Measurements from ENCODE around the gene MPDZ.

DNA sequence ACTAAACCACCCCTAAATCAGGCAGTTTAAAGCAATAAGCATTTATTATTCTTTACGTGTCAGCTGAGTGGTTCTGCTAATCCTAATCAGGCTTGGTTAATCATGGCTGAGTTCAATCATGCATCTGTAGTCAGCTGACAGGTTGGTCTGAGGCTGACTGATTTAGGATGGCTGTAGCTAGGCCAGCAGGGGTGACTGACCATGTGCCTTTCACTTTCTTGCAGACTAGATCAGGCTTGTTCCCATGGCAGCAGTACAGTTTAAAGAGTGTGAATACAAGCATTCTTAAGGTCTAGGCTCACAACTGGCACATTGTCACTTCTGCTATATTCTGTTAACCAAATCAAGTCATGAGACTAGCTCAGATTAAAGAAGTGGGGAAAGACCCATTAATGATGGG, 16.1 kb upstream of the MPDZ start:
- TF ChIP-seq POLR2A (IDR thresholded peaks at IDR 0.05) (no peak), EP300 (IDR thresholded peaks at IDR 0.05) (no peak)
- TF ChIP-seq, protein P1, sequence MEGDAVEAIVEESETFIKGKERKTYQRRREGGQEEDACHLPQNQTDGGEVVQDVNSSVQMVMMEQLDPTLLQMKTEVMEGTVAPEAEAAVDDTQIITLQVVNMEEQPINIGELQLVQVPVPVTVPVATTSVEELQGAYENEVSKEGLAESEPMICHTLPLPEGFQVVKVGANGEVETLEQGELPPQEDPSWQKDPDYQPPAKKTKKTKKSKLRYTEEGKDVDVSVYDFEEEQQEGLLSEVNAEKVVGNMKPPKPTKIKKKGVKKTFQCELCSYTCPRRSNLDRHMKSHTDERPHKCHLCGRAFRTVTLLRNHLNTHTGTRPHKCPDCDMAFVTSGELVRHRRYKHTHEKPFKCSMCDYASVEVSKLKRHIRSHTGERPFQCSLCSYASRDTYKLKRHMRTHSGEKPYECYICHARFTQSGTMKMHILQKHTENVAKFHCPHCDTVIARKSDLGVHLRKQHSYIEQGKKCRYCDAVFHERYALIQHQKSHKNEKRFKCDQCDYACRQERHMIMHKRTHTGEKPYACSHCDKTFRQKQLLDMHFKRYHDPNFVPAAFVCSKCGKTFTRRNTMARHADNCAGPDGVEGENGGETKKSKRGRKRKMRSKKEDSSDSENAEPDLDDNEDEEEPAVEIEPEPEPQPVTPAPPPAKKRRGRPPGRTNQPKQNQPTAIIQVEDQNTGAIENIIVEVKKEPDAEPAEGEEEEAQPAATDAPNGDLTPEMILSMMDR (IDR thresholded peaks at IDR 0.05) = no peak
